Activated CD4-positive, alpha-beta T cell treated with anti-CD3 and anti-CD28 coated beads for 1 hour (primary cell): ENCODE measurements around the gene EMCN.
"Not testable (repeated sequence)": the region's sequence is repeated elsewhere in the genome, so short reads cannot be mapped to it uniquely, and the experiment has no call there.

ENCODE experiments used
- DNase-seq: peaks from one replicate; pipeline ENCODE4 v3.0.0-alpha.2; 2020

The EMCN gene

DNA sequence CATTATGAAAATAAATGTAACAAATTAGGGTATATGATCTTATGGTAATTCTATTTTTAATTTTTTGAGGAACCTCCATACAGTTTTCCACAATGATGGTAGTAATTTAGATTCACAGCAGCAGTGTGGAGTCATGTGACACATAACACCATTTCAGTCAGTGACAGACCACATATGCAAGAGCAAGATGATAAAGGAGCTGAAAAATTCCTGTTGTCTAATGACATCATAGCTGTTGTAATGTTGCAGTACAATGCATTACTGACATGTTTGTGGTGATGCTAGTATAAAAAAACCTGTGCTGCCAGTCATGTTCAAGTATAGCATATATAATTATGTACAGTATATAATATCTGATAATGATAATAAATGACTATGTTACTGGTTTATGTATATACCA lies 28.5 kb downstream of the EMCN start:
- no peak for DNase-seq

GRCh38 chr4:100486496-100486895 lies 31.3 kb downstream of the EMCN start:
- no peak for DNase-seq

DNA sequence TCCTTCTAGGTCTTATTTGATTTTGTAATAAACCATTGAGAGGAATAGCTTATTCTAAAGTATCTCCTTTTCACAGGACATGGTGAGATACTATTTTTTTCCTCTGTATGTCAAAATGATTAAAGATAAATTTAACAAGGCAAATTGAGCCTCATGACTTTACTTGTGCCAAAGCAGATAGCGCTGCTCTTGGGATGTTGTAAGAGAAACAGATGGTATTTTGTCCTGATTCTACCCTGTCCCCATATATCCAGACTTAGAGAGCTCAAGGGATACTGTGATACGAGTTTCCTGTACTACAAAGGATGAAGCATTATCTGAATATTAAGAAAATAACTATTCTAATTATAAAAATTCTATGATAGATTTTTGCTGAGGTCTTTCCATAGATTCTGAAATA lies 34.0 kb downstream of the EMCN start:
- DNase-seq = no peak

GRCh38 chr4:100479971-100480370 lies 37.9 kb downstream of the EMCN start:
- no peak for DNase-seq

GRCh38 chr4:100469555-100469954 lies 48.3 kb downstream of the EMCN start:
- DNase-seq = no peak

- DNase-seq = no peak
Measured at GRCh38 chr4:100466501-100466900, 51.3 kb downstream of the EMCN start.

GRCh38 chr4:100461807-100462605 lies 55.8 kb downstream of the EMCN start:
- DNase-seq = no peak

DNA sequence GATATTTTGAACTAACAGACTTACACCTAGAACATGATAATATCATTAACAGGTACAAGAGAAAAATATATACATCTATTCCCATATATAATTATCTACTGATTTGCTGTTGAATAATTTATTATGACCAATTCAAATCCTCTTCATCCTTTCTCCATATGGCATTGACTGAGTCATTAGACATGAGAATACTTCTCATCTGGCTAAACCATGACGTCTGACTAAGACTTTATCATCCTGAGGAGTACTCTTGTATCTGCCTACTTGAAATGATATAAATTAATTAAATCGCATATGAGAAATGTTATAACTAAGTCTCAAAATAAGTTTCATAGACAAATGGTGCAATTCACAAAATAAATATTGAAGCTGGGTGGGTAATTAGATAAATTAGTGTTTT lies 67.4 kb downstream of the EMCN start:
- no peak for DNase-seq

GRCh38 chr4:100431416-100431815 lies 86.4 kb downstream of the EMCN start:
- DNase-seq = no peak

- DNase-seq = no peak
Measured at GRCh38 chr4:100430451-100430850, 87.4 kb downstream of the EMCN start.

DNA sequence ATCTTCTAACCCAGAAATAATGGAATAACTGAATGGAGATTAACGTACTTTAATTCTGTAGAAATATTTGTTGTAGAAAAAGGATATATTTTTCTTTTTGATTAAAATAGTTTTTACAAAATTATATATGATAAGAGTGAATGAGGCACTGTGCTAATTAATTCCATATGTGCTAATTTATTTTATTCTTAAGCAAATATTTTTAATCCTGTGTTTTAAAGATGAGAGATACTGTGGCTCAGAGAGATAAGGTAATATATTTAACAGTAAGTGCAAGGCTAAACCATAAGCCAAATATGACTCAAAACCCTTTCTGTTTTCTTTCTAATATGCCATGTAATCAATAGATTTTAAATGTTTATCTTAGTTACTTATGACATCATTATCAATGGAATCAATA lies 88.2 kb downstream of the EMCN start:
- no peak for DNase-seq

GRCh38 chr4:100428051-100428450 lies 89.8 kb downstream of the EMCN start:
- no peak for DNase-seq

DNA sequence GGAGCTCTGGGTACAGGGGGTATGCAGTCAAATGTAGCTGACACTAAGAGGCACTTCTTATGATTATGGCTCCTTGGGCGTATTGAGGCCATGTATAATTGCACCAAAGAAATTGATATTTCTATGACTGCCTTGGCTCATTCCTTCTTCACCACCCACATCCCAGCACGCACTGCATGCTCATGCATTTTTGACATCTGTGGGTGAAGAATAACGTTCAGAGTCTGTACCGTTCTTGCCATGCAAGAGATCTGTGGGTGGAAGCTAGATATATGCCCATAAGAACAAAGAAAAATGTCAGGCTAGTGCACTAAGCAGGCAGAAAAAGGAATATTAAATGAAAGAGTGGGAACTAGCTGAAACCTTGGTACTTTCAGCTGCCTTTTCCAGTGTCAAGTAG lies 93.4 kb downstream of the EMCN start:
- DNase-seq = no peak

DNA sequence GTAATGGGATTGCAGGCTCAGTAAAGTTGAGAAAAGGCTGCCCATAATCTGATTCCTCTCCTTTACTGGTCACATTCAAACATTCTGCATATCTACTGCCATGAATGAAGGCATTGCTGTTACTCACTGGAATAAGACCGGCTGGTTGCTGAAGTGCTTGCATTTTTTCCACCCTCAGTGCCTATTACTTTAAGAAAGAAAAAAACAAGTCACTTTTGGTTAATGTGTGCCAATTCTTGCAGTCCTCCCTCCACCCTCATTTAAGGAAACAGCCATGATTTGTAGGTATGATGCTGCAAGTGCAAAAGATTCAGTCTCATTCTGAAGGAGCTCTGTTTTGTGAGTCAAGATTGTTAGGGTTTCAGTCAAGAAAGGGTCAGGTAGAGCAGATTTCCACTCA lies 94.9 kb downstream of the EMCN start:
- DNase-seq = no peak

DNA sequence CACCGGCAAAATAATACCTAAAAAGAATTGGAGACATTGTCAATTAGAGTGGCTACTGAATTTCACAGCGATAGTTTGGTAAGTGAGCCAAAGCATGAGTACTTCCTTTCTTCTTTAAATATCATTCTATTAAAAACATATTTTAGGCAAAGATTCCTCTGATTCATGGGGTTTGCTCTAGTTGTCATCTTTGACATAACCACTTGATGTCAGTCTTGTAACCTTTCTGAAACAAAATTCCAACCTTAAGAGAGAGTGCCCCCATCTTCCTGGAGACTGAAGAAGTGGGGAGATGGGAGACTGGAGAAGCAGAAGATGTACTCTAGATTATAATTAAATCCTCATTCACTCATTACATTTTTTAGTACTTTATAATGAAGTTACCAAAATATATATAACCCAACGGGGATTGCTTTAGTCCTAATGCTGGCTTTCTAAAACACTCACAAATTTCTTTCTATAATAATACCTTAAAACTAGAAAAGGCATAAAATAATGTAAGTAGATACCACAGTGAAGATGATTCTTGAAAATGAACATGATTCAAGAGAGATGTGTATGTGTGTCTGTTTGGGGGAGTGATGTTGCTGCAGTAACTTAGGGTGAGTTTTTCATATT lies 96.4 kb downstream of the EMCN start:
- DNase-seq = no peak

- DNase-seq = no peak
Measured at GRCh38 chr4:100420571-100420970, 97.3 kb downstream of the EMCN start.

- no peak for DNase-seq
Measured at GRCh38 chr4:100417565-100417964, 100.3 kb downstream of the EMCN start.

DNA sequence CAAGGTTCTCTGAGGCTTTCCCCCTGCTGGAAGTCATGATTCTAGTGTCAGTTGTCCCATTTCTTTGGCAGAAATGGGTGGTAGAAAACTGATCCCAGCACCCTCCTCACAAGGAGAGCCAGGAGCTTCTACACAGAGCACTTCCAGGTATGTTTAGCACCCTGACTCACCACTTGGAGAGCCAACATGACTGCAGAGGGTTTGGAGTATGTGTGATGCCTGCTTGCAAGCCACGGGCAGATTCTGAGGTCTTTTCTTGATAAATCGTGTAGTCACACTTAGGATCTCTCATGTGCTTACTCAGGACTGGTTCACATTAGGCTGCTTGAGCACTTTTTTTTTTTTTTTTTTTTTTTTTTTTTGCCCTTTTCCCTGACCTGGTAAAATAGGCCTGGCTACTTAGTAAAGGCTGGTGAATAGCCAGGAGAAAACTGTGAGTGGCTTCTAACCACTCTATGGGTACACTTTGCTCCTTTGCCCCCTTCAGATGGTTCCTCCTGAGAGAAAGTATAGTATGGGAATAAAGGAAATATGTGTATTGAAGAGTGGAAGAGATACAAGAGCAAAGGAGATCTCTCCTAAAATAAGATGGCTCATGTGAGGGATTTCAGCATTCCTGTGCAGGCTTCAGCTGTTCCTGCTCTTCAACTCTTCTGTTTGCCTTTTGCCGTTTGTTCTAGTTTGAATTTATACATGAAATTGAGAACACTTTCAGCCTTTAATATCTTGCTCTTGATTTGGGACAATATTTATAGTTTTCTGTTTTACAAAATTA lies 103.6 kb downstream of the EMCN start:
- no peak for DNase-seq

- DNase-seq = no peak
Measured at GRCh38 chr4:100391863-100392262, 126.0 kb downstream of the EMCN start.

DNA sequence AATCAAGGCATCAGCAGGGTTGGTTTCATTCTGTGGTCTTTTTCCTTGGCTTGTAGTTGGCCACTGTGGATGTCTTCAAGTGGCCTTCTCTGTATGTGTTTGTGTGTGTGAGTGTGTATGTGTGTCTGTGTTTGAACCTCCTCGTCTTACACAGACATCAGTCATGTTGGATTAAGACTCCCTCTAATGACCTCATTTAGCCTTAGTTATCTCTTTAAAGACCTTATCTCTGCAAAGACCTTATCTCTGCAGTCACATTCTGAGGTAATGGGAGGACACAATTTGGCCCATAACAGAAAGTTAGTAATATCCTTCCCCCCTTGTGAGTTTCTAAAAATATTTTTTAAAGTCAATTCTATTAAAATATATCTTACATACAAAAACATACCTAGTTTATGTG lies 126.7 kb downstream of the EMCN start:
- DNase-seq = no peak

DNA sequence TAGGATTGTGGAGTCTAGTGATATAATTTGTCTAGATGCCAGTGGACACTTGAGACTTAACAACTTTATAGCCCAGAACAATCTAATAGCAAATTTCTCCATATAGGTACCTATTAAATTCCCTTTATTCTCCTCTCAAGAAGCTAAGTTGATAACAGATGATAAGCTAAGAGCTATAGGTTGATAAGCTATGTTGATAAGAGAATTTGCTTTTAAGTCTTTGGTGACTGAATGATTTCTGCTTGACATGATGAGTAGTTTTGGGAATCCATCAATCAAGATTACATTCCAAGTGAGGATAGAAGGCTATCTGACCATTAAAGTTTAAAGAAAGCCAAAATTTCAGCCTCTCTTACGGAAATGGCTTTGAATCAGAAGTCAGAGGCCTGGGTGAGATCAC lies 131.6 kb downstream of the EMCN start:
- no peak for DNase-seq

DNA sequence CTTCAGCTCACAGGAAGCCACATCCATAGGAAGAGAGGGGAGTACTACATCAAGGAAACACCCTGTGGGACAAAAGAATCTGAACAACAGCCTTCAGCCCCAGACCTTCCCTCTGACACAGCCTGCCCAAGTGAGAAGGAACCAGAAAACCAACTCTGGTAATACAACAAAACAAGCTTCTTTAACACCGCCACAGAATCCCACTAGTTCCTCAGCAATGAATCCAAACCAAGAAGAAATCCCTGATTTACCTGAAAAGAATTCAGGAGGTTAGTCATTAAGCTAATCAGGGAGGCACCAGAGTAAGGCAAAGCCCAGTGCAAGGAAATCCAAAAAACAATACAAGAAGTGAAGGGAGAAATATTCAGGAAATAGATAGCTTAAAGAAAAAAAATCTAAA lies 137.4 kb downstream of the EMCN start:
- DNase-seq = not testable (repeated sequence)

- DNase-seq = no peak
Measured at GRCh38 chr4:100379583-100380105, 138.2 kb downstream of the EMCN start.

GRCh38 chr4:100372432-100372831 lies 145.4 kb downstream of the EMCN start:
- no peak for DNase-seq
